ENCODE data around the gene SMAD3. TPM values are rescaled to one million over a fixed set of nuclear protein-coding genes. Genes with fewer than 3 reads are reported as not detected.

The SMAD3 gene
- polyA plus RNA-seq, 1 donor from 2014 or later, result 1.0 TPM

DNA sequence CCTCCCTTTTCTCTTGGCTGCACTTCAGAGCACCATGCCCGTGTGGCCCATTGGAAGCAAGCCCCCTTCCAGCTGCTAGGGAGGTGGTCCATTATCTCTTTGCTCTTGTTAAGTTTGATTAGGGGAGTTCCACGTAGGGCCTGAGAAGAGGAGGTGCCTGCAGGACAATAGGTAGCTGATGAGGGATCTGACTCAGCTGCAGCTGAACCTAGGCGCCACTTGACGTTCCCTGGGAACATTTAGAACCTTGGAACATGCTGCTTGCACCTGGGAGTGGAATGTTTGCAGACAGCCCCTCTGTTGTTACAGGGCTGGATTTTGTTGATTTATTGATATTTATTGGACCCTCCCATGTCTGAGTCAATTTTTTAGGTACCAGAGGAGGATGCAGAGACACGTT, 4.7 kb downstream of the SMAD3 start:
- no peak overlapping the region for H3K27ac ChIP-seq (ENCODE audit: low read length)
- H3K4me2 ChIP-seq (ENCODE audit: low read length), result no peak overlapping the region
- TF ChIP-seq RAD21 (conservative IDR thresholded peaks at IDR 0.05), result no peak
- TF ChIP-seq, protein P1, sequence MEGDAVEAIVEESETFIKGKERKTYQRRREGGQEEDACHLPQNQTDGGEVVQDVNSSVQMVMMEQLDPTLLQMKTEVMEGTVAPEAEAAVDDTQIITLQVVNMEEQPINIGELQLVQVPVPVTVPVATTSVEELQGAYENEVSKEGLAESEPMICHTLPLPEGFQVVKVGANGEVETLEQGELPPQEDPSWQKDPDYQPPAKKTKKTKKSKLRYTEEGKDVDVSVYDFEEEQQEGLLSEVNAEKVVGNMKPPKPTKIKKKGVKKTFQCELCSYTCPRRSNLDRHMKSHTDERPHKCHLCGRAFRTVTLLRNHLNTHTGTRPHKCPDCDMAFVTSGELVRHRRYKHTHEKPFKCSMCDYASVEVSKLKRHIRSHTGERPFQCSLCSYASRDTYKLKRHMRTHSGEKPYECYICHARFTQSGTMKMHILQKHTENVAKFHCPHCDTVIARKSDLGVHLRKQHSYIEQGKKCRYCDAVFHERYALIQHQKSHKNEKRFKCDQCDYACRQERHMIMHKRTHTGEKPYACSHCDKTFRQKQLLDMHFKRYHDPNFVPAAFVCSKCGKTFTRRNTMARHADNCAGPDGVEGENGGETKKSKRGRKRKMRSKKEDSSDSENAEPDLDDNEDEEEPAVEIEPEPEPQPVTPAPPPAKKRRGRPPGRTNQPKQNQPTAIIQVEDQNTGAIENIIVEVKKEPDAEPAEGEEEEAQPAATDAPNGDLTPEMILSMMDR (IDR thresholded peaks at IDR 0.05; ENCODE audit: poor library complexity, severe bottlenecking), result no peak
- no peak for TF ChIP-seq EP300 (conservative IDR thresholded peaks at IDR 0.05; ENCODE audit: poor library complexity, severe bottlenecking)
- TF ChIP-seq MXI1 (conservative IDR thresholded peaks at IDR 0.05; ENCODE audit: poor library complexity, severe bottlenecking), result no peak
- no peak for TF ChIP-seq EZH2 (IDR thresholded peaks at IDR 0.05; ENCODE audit: borderline replicate concordance, insufficient read depth, low read length, poor library complexity, severe bottlenecking)
- H3F3A ChIP-seq (ENCODE audit: insufficient read depth, low read length, poor library complexity, severe bottlenecking), result no peaks in the 10 kb centered on the region
- no peak overlapping the region for H3K9ac ChIP-seq (ENCODE audit: low read length)
- H3K79me2 ChIP-seq (replicated peaks; ENCODE audit: insufficient read depth, low read length), result peaks cover 43% of the 10 kb centered on the region
- no peaks in the 10 kb centered on the region for H4K20me1 ChIP-seq (ENCODE audit: insufficient read depth)
- peaks cover 18% of the 10 kb centered on the region for H3K27me3 ChIP-seq (ENCODE audit: insufficient read depth, low read depth, low read length)
- no peak overlapping the region for H2AFZ ChIP-seq (ENCODE audit: low read depth, low read length)
- H3K36me3 ChIP-seq (ENCODE audit: insufficient read depth, low read length), result no peaks in the 10 kb centered on the region
- no peaks in the 10 kb centered on the region for H3K9me3 ChIP-seq (ENCODE audit: low read length)
- no peak overlapping the region for H3K4me3 ChIP-seq (ENCODE audit: low read length)
- H3K9me2 ChIP-seq (ENCODE audit: insufficient read depth, low read length), result no peaks in the 10 kb centered on the region

DNA sequence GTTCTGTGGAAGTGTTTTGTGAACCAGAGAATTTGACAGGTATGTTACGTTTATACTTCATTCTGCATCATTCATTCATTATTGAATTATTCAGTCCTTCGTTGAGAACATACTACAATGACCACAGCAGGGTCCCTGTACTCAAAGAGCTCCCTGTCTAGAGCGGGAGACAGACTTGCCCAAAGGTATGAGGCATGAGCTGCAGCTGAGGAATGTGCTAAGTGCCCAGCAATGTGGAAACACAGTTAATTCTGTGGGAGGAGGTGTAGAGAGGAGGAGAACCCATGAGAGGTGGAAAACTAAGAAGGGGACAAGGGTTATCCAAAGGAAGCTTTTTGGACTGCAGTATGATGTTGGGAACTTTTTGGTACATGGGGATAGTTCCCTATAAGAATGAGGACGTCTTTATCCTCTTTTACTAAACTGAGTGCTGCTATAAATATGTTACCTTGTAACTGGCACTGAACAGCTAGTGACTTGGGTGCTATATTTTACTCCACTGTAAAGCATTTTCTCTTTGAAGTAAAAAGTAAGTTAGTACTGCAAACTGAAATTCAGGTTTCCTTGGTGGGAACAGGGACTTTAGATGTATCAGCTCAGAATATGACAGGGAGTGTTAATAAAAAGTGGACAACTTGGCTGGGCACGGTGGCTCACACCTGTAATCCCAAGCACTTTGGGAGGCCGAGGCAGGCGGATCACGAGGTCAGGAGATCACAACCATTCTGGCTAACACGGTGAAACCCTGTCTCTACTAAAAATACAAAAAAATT, 5.7 kb downstream of the SMAD3 start:
- Histone ChIP-seq H3K27me3 (ENCODE audit: insufficient read depth, low read depth, low read length) (peaks cover 16% of the 10 kb centered on the region), H3K4me3 (ENCODE audit: low read length) (no peak overlapping the region), H3K36me3 (ENCODE audit: insufficient read depth, low read length) (no peaks in the 10 kb centered on the region), H3K9me2 (ENCODE audit: insufficient read depth, low read length) (no peaks in the 10 kb centered on the region), H3K27ac (ENCODE audit: low read length) (no peak overlapping the region), H2AFZ (ENCODE audit: low read depth, low read length) (no peak overlapping the region), H3K4me2 (ENCODE audit: low read length) (no peak overlapping the region), H3K9ac (ENCODE audit: low read length) (no peak overlapping the region), H4K20me1 (ENCODE audit: insufficient read depth) (no peaks in the 10 kb centered on the region), H3F3A (ENCODE audit: insufficient read depth, low read length, poor library complexity, severe bottlenecking) (no peaks in the 10 kb centered on the region), H3K9me3 (ENCODE audit: low read length) (no peaks in the 10 kb centered on the region), H3K79me2 (replicated peaks; ENCODE audit: insufficient read depth, low read length) (peaks cover 49% of the 10 kb centered on the region)
- TF ChIP-seq EZH2 (IDR thresholded peaks at IDR 0.05; ENCODE audit: borderline replicate concordance, insufficient read depth, low read length, poor library complexity, severe bottlenecking) (no peak), EP300 (conservative IDR thresholded peaks at IDR 0.05; ENCODE audit: poor library complexity, severe bottlenecking) (no peak), POLR2AphosphoS5 (IDR thresholded peaks at IDR 0.05) (no peak), TAF1 (IDR thresholded peaks at IDR 0.05; ENCODE audit: low read depth) (no peak)

DNA sequence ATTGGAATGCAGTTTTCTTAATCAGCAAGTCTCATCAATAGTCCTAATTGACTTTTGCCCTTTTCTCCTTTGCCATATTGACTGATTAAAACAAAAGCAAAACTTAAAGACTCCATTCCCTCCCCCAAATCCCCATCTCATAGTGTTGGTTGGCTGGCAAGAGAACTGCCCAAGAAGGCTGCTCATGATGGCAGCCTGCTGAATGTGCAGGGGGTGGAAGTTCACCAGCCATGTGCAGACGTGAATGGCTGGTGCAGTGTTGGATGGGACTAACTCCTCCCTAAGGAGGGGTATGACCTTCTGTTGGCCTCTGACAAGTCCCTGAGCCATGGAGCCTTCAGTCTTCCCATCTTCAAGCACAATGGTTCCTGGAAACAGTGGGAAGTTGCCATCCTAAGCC, 7.0 kb downstream of the SMAD3 start:
- Histone ChIP-seq H3F3A (ENCODE audit: insufficient read depth, low read length, poor library complexity, severe bottlenecking) (no peaks in the 10 kb centered on the region), H2AFZ (ENCODE audit: low read depth, low read length) (no peak overlapping the region), H3K4me2 (ENCODE audit: low read length) (no peak overlapping the region), H3K79me2 (replicated peaks; ENCODE audit: insufficient read depth, low read length) (peaks cover 48% of the 10 kb centered on the region), H3K27me3 (ENCODE audit: insufficient read depth, low read depth, low read length) (peaks cover 3% of the 10 kb centered on the region), H3K9me3 (ENCODE audit: low read length) (no peaks in the 10 kb centered on the region), H3K9ac (ENCODE audit: low read length) (no peak overlapping the region), H3K27ac (ENCODE audit: low read length) (no peak overlapping the region), H3K9me2 (ENCODE audit: insufficient read depth, low read length) (no peaks in the 10 kb centered on the region), H4K20me1 (ENCODE audit: insufficient read depth) (no peaks in the 10 kb centered on the region), H3K36me3 (ENCODE audit: insufficient read depth, low read length) (no peaks in the 10 kb centered on the region), H3K4me3 (ENCODE audit: low read length) (no peak overlapping the region)
- TF ChIP-seq EZH2 (IDR thresholded peaks at IDR 0.05; ENCODE audit: borderline replicate concordance, insufficient read depth, low read length, poor library complexity, severe bottlenecking), result no peak

Data from neural cell (in vitro differentiated cells).